Neural progenitor cell (in vitro differentiated cells): ENCODE results near the gene SF3A1. TPM values are rescaled to one million over a fixed set of nuclear protein-coding genes. Genes with fewer than 3 reads are reported as not detected.

Experiments used
- DNase-seq: peaks from one replicate; pipeline ENCODE4 v3.0.0-alpha.2; 2016; ENCODE audit warnings: low spot score
- H2AFZ ChIP-seq: fragments of 200-600 bp; sonication (generic); replicated peaks from 2 replicates; pipeline ENCODE4 v1.6.1; 2016; ENCODE audit warnings: antibody characterized with exemption
- H3F3A ChIP-seq: fragments of 200-600 bp; sonication (generic); 2 replicates; pipeline ENCODE4 v1.6.1; 2016; ENCODE audit warnings: antibody characterized with exemption, low read depth
- H3K27ac ChIP-seq: fragments of 200-600 bp; sonication (generic); 2 replicates; pipeline ENCODE4 v1.5.1; 2016; ENCODE audit warnings: mild to moderate bottlenecking
- H3K27me3 ChIP-seq: fragments of 200-600 bp; sonication (generic); 2 replicates; pipeline ENCODE4 v1.6.1; 2016; ENCODE audit warnings: mild to moderate bottlenecking, moderate library complexity
- H3K36me3 ChIP-seq: fragments of 200-600 bp; sonication (generic); 2 replicates; pipeline ENCODE4 v1.5.1; 2016
- H3K4me1 ChIP-seq: fragments of 200-600 bp; sonication (generic); 2 replicates; pipeline ENCODE4 v1.6.1; 2016; ENCODE audit warnings: mixed run types
- H3K4me2 ChIP-seq: fragments of 200-600 bp; sonication (generic); 2 replicates; pipeline ENCODE4 v1.6.1; 2016
- H3K4me3 ChIP-seq: fragments of 200-600 bp; sonication (generic); 2 replicates; pipeline ENCODE4 v1.5.1; 2016
- H3K79me2 ChIP-seq: fragments of 200-600 bp; sonication (generic); 2 replicates; pipeline ENCODE4 v1.6.1; 2016; ENCODE audit warnings: low read depth
- H3K9ac ChIP-seq: fragments of 200-600 bp; sonication (generic); 2 replicates; pipeline ENCODE4 v1.6.1; 2016
- H3K9me3 ChIP-seq: fragments of 200-600 bp; sonication (generic); 2 replicates; pipeline ENCODE4 v1.5.1; 2016; ENCODE audit warnings: low read depth
- H4K20me1 ChIP-seq: fragments of 200-600 bp; sonication (generic); 2 replicates; pipeline ENCODE4 v1.6.1; 2016; ENCODE audit warnings: low read depth
- H3K27ac Mint-ChIP-seq: 3 replicates; pipeline ENCODE4 v1.8.0; 2021; ENCODE audit warnings: mixed read lengths
- H3K27me3 Mint-ChIP-seq: 2 replicates; pipeline ENCODE4 v1.8.0; 2022; ENCODE audit warnings: low read depth, mild to moderate bottlenecking, inconsistent platforms, moderate library complexity, mixed read lengths; ENCODE audit not compliant: insufficient read depth
- H3K36me3 Mint-ChIP-seq: 3 replicates; pipeline ENCODE4 v1.8.0; 2021; ENCODE audit warnings: mixed read lengths
- H3K4me1 Mint-ChIP-seq: 3 replicates; pipeline ENCODE4 v1.8.0; 2021; ENCODE audit warnings: mixed read lengths
- H3K4me3 Mint-ChIP-seq: 3 replicates; pipeline ENCODE4 v1.8.0; 2021; ENCODE audit warnings: mild to moderate bottlenecking, moderate library complexity, mixed read lengths
- H3K9me3 Mint-ChIP-seq: 3 replicates; pipeline ENCODE4 v1.8.0; 2020; ENCODE audit warnings: mixed read lengths
- EZH2 ChIP-seq: fragments of 200-600 bp; sonication (generic); IDR thresholded peaks from 2 replicates; pipeline ENCODE4 v1.6.1; 2017; ENCODE audit warnings: antibody characterized with exemption, mild to moderate bottlenecking, moderate library complexity
- EZH2phosphoT487 ChIP-seq: fragments of 200-600 bp; sonication (generic); IDR thresholded peaks from 2 replicates; pipeline ENCODE4 v1.6.1; 2017; ENCODE audit warnings: antibody characterized with exemption
- total RNA-seq: library from RNA; depleted of rRNA; stranded (reverse); fragments of >200 nt; gene quantifications from 2 replicates; pipeline ENCODE4 v1.2.3, GENCODE V29; 2015; ENCODE audit warnings: low replicate concordance
- TF ChIP-seq, protein P1 (sequence below): fragments of 200-600 bp; sonication (generic); IDR thresholded peaks from 2 replicates; pipeline ENCODE4 v1.5.1; 2017; ENCODE audit warnings: antibody characterized with exemption, mild to moderate bottlenecking

SF3A1 gene
- total RNA-seq, 1 donor from 2014 or later, result 29.2 TPM

DNA sequence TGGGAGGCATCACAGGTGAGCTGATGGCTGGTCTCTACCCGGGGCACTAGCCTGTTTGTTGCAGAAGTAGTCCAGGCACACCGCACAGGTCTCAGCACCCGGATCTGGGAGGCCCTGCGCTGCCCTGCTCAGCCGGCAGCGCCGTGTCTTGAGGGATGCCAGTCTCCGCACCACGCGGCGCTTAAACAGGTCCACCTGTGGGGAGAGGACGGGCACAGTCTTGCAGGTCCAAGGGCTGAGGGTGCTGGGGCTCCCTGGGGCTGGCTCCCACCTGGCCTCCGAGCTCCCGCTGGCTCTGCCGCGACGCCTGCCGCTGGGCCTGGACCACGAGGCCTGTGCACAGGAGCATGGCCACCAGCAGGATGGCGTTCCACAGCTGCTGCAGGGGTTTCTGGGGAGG is 23.3 kb upstream of the SF3A1 start:
- Histone ChIP-seq H3K27ac (no peak overlapping the region), H3K4me2 (no peak overlapping the region), H3K36me3 (no peaks in the 10 kb centered on the region), H3K4me3 (no peak overlapping the region), H3F3A (no peaks in the 10 kb centered on the region), H3K27me3 (no peaks in the 10 kb centered on the region), H3K9me3 (no peaks in the 10 kb centered on the region), H4K20me1 (no peaks in the 10 kb centered on the region), H2AFZ (no peak overlapping the region), H3K79me2 (no peaks in the 10 kb centered on the region), H3K9ac (no peak overlapping the region), H3K4me1 (no peaks in the 10 kb centered on the region)
- no peak overlapping the region for H3K27ac Mint-ChIP-seq
- no peaks in the 10 kb centered on the region for H3K9me3 Mint-ChIP-seq
- H3K27me3 Mint-ChIP-seq, result peaks cover 7% of the 10 kb centered on the region
- peaks cover 2% of the 10 kb centered on the region for H3K4me1 Mint-ChIP-seq
- TF ChIP-seq, protein P1, sequence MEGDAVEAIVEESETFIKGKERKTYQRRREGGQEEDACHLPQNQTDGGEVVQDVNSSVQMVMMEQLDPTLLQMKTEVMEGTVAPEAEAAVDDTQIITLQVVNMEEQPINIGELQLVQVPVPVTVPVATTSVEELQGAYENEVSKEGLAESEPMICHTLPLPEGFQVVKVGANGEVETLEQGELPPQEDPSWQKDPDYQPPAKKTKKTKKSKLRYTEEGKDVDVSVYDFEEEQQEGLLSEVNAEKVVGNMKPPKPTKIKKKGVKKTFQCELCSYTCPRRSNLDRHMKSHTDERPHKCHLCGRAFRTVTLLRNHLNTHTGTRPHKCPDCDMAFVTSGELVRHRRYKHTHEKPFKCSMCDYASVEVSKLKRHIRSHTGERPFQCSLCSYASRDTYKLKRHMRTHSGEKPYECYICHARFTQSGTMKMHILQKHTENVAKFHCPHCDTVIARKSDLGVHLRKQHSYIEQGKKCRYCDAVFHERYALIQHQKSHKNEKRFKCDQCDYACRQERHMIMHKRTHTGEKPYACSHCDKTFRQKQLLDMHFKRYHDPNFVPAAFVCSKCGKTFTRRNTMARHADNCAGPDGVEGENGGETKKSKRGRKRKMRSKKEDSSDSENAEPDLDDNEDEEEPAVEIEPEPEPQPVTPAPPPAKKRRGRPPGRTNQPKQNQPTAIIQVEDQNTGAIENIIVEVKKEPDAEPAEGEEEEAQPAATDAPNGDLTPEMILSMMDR, result no peak
- no peak for TF ChIP-seq EZH2
- TF ChIP-seq EZH2phosphoT487, result no peak
- H3K4me3 Mint-ChIP-seq, result no peak overlapping the region
- no peak for DNase-seq
- H3K36me3 Mint-ChIP-seq, result peaks cover 16% of the 10 kb centered on the region

DNA sequence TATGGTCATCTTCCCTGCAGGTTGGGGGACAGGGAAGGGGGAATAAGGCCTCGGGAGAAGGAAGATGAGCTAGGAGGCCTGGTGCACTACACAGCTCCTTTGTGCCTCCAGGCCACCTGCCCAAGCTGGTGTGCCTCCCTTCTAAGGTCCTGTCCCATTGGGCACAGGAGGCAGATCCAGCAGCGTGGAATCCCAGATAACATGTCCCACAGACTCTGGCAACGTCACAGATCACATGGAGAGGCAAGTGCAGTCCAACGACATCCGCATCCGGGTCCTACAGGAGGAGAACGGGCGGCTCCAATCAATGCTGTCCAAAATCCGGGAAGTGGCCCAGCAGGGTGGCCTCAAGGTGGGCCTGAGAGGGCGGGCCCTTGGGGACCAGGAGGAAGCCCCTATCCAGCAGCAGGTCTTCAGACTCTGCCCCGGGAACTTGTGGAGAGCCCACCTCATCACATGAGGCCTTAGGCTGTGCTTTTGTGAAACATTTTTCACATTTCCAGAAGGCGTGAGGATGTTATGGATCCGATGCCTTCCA is 18.7 kb upstream of the SF3A1 start:
- H3K27me3 ChIP-seq, result no peaks in the 10 kb centered on the region
- Mint-ChIP-seq H3K4me1 (peaks cover 9% of the 10 kb centered on the region), H3K27me3 (peaks cover 10% of the 10 kb centered on the region), H3K27ac (no peak overlapping the region), H3K9me3 (no peaks in the 10 kb centered on the region), H3K4me3 (no peak overlapping the region), H3K36me3 (peaks cover 13% of the 10 kb centered on the region)
- H3K9ac ChIP-seq, result no peak overlapping the region
- no peaks in the 10 kb centered on the region for H3K4me1 ChIP-seq
- H3K9me3 ChIP-seq, result no peaks in the 10 kb centered on the region
- no peaks in the 10 kb centered on the region for H3K36me3 ChIP-seq
- no peak overlapping the region for H3K27ac ChIP-seq
- H3K79me2 ChIP-seq, result no peaks in the 10 kb centered on the region
- no peak for DNase-seq
- H4K20me1 ChIP-seq, result no peaks in the 10 kb centered on the region
- H2AFZ ChIP-seq, result no peak overlapping the region
- H3F3A ChIP-seq, result no peaks in the 10 kb centered on the region
- H3K4me3 ChIP-seq, result no peak overlapping the region
- no peak overlapping the region for H3K4me2 ChIP-seq
- TF ChIP-seq EZH2, result no peak
- TF ChIP-seq, protein P1, result no peak
- TF ChIP-seq EZH2phosphoT487, result no peak

DNA sequence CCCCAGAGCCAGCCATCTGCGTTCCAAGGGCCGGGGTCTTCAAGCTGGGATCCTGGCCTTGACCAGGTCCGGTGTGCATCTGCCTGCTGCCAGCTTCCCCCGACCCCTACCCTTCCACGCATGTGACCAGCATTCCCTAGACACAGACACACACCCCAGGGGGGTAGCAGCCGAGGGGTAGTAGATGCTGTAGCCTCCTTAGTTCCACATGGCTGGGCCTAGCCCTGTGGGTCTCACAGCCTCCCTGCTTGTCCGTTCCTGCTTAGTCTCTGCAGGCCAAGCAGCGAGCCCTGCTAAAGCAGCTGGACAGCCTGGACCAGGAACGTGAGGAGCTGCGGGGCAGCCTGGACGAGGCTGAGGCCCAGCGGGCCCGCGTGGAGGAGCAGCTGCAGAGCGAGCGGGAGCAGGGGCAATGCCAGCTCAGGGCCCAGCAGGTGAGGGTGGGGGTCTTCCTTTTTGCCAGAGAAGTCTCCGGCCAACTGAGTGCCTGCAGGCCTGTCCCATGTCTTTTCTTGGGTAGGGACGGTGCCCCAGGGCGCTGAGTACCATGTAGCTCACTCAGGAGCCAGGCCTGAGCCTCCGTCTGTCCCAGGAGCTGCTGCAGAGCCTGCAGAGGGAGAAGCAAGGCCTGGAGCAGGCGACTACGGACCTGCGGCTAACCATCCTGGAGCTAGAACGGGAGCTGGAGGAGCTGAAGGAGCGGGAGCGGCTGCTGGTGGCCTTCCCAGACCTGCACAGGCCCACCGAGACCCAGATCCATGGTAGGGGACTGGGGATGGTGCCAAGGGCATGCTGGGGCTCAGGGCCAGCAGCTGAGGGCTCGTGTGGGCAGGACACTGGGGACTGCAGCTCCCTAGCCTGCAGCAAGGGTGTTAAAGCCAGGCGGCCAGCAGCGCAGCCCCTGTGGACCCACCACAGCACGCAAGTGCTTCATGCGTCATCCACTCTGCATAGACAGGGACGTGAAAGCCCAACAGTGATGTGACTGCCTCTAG is 16.9 kb upstream of the SF3A1 start:
- DNase-seq, result peak; percentile 27
- Histone ChIP-seq H3K9ac (peak overlapping the region; percentile 55), H3K36me3 (no peaks in the 10 kb centered on the region), H3K9me3 (no peaks in the 10 kb centered on the region), H3K4me2 (no peak overlapping the region), H2AFZ (no peak overlapping the region), H3K27me3 (no peaks in the 10 kb centered on the region), H3F3A (no peaks in the 10 kb centered on the region), H3K27ac (no peak overlapping the region), H3K4me1 (no peaks in the 10 kb centered on the region), H3K79me2 (no peaks in the 10 kb centered on the region), H3K4me3 (no peak overlapping the region), H4K20me1 (no peaks in the 10 kb centered on the region)
- H3K36me3 Mint-ChIP-seq, result peaks cover 10% of the 10 kb centered on the region
- no peak overlapping the region for H3K4me3 Mint-ChIP-seq
- peaks cover 13% of the 10 kb centered on the region for H3K4me1 Mint-ChIP-seq
- H3K27me3 Mint-ChIP-seq, result peaks cover 10% of the 10 kb centered on the region
- H3K9me3 Mint-ChIP-seq, result no peaks in the 10 kb centered on the region
- H3K27ac Mint-ChIP-seq, result no peak overlapping the region
- no peak for TF ChIP-seq EZH2phosphoT487
- TF ChIP-seq EZH2, result no peak
- TF ChIP-seq, protein P1, result no peak
